HCT116 (cell line): ENCODE data around the gene CCR5AS.

ENCODE experiments used
- ATAC-seq: fragments of 200-7000 bp; cut with Tn5 transposase; 2 replicates; pipeline ENCODE4 v1.9.1; 2020; ENCODE audit warnings: mild to moderate bottlenecking, moderate library complexity
- BruUV-seq: library from RNA; stranded (reverse); fragments of 400-500 nt; replicated peaks from 2 replicates; lab custom pipeline; 2021; lab: Mats Ljungman, UMichigan
- CTCF ChIA-PET: fragments of 300-600 bp; sonication (Branson Sonifier 250); formaldehyde crosslinking; loops from one replicate; lab custom pipeline; 2021; ENCODE audit warnings: antibody characterized with exemption; lab: Charles Lee
- POLR2A ChIA-PET: fragments of 300-600, 350-600 bp; sonication (Branson Sonifier 250); formaldehyde crosslinking; loops from one replicate; lab custom pipeline; 2021; ENCODE audit warnings: antibody characterized with exemption; lab: Charles Lee
- RAD21 ChIA-PET, 2 experiments: fragments of 300-600 bp; sonication (Branson Sonifier 250); formaldehyde crosslinking; loops; one replicate each; lab custom pipeline; 2023; ENCODE audit warnings: low total read pairs in 2 of 2; ENCODE audit not compliant: uncharacterized antibody in 2 of 2, unreplicated experiment in 2 of 2, low non-redundant PET in 1 of 2; lab: Charles Lee
- DNase-seq: peaks from one replicate; pipeline ENCODE4 v3.0.0-alpha.2; 2010; ENCODE audit warnings: low read depth, low spot score
- H2AFZ ChIP-seq: fragments of 200-600 bp; shearing (Covaris generic), sonication (generic); 2 replicates; pipeline ENCODE4 v1.6.1; 2017; ENCODE audit warnings: low read depth, mixed run types, mixed read lengths, antibody characterized with exemption, low read length; ENCODE audit not compliant: poor library complexity, severe bottlenecking
- H3K27ac ChIP-seq: 2 replicates; pipeline ENCODE4 v1.5.1; 2012; ENCODE audit warnings: low read depth, low read length
- H3K27me3 ChIP-seq: fragments of 200-600 bp; sonication (generic); 2 replicates; pipeline ENCODE4 v1.6.1; 2016; ENCODE audit warnings: mixed run types, low read length, mixed read lengths; ENCODE audit not compliant: insufficient read depth
- H3K36me3 ChIP-seq, 2 experiments: fragments of 200-500 bp in 1 of 2; fragments of 200-600 bp in 1 of 2; sonication (Bioruptor generic) in 1 of 2; sonication (generic) in 1 of 2; 2 replicates each; pipeline versions ENCODE4 v1.5.1 to v1.6.1; 2014 to 2016; ENCODE audit warnings: low read length in 2 of 2, inconsistent platforms in 1 of 2, mixed read lengths in 1 of 2, mixed run types in 1 of 2; ENCODE audit not compliant: insufficient read depth in 2 of 2, control insufficient read depth in 1 of 2
- H3K4me1 ChIP-seq, 2 experiments: fragments of 200-600 bp in 1 of 2; sonication (generic) in 1 of 2; 2 replicates each; pipeline versions ENCODE4 v1.5.1 to v1.6.1; 2012 to 2017; ENCODE audit warnings: low read length in 2 of 2, inconsistent platforms in 1 of 2, mild to moderate bottlenecking in 1 of 2, mixed read lengths in 1 of 2, mixed run types in 1 of 2, moderate library complexity in 1 of 2; ENCODE audit not compliant: insufficient read depth in 2 of 2, control insufficient read depth in 1 of 2
- H3K4me2 ChIP-seq: fragments of 200-600 bp; sonication (generic); 2 replicates; pipeline ENCODE4 v1.6.1; 2017; ENCODE audit warnings: mixed run types, low read length, mixed read lengths
- H3K4me3 ChIP-seq, 2 experiments: fragments of 200-600 bp in 1 of 2; sonication (generic) in 1 of 2; replicated peaks in 1 of 2; 2 replicates each; pipeline ENCODE4 v1.5.1; 2011 to 2016; ENCODE audit warnings: low read length in 2 of 2, control low read depth in 1 of 2, low read depth in 1 of 2, mild to moderate bottlenecking in 1 of 2, mixed read lengths in 1 of 2, mixed run types in 1 of 2
- H3K79me2 ChIP-seq: fragments of 200-600 bp; sonication (generic); 2 replicates; pipeline ENCODE4 v1.6.1; 2017; ENCODE audit warnings: mild to moderate bottlenecking, mixed run types, low read length, moderate library complexity, mixed read lengths; ENCODE audit not compliant: insufficient read depth
- H3K9ac ChIP-seq: fragments of 200-600 bp; sonication (generic); 2 replicates; pipeline ENCODE4 v1.6.1; 2016; ENCODE audit warnings: low read length, mixed read lengths
- H3K9me2 ChIP-seq: fragments of 200-600 bp; sonication (generic), shearing (Covaris generic); 2 replicates; pipeline ENCODE4 v1.6.1; 2017; ENCODE audit warnings: mixed run types, mild to moderate bottlenecking, moderate library complexity; ENCODE audit not compliant: insufficient read depth
- H3K9me3 ChIP-seq, 2 experiments: fragments of 200-500 bp in 1 of 2; fragments of 200-600 bp in 1 of 2; sonication (Bioruptor generic) in 1 of 2; sonication (generic) in 1 of 2; 2 replicates each; pipeline ENCODE4 v1.6.1; 2014 to 2017; ENCODE audit warnings: low read length in 2 of 2, mixed read lengths in 2 of 2, inconsistent platforms in 1 of 2, low read depth in 1 of 2, mild to moderate bottlenecking in 1 of 2, mixed run types in 1 of 2, moderate library complexity in 1 of 2; ENCODE audit not compliant: control insufficient read depth in 1 of 2, insufficient read depth in 1 of 2
- H4K20me1 ChIP-seq: fragments of 200-600 bp; sonication (generic), shearing (Covaris generic); 2 replicates; pipeline ENCODE4 v1.6.1; 2017; ENCODE audit warnings: mixed run types, mild to moderate bottlenecking, moderate library complexity; ENCODE audit not compliant: insufficient read depth
- CEBPB ChIP-seq: IDR thresholded peaks from 2 replicates; pipeline ENCODE4 v1.6.1; 2012; ENCODE audit warnings: low read depth
- EGR1 ChIP-seq: IDR thresholded peaks from 2 replicates; pipeline ENCODE4 v1.6.1; 2012; ENCODE audit warnings: low read depth
- ELF1 ChIP-seq: IDR thresholded peaks from 2 replicates; pipeline ENCODE4 v1.6.1; 2012; ENCODE audit warnings: low read depth, borderline replicate concordance
- EZH2 ChIP-seq: fragments of 200-600 bp; sonication (generic); IDR thresholded peaks from 2 replicates; pipeline ENCODE4 v1.6.1; 2017; ENCODE audit warnings: antibody characterized with exemption, mixed run types
- EZH2phosphoT487 ChIP-seq: fragments of 200-600 bp; IDR thresholded peaks from 2 replicates; pipeline ENCODE4 v1.6.1; 2018; ENCODE audit warnings: antibody characterized with exemption, borderline replicate concordance
- FOSL1 ChIP-seq: IDR thresholded peaks from 2 replicates; pipeline ENCODE4 v1.6.1; 2012; ENCODE audit warnings: low read depth
- JUND ChIP-seq: IDR thresholded peaks from 2 replicates; pipeline ENCODE4 v1.6.1; 2012
- POLR2A ChIP-seq: IDR thresholded peaks from 2 replicates; pipeline ENCODE4 v1.7.0; 2011; ENCODE audit warnings: borderline replicate concordance; ENCODE audit not compliant: insufficient read depth, insufficient read length; ENCODE audit errors: extremely low read depth
- SIN3A ChIP-seq: IDR thresholded peaks from 2 replicates; pipeline ENCODE4 v1.6.1; 2012; ENCODE audit warnings: low read depth
- SP1 ChIP-seq: IDR thresholded peaks from 2 replicates; pipeline ENCODE4 v1.6.1; 2012; ENCODE audit warnings: low read depth
- SRF ChIP-seq: IDR thresholded peaks from 2 replicates; pipeline ENCODE4 v1.6.1; 2012; ENCODE audit warnings: low read depth
- TCF7L2 ChIP-seq: IDR thresholded peaks from 2 replicates; pipeline ENCODE4 v1.7.0; 2011; ENCODE audit warnings: borderline replicate concordance, inconsistent platforms; ENCODE audit not compliant: insufficient read depth, insufficient read length; ENCODE audit errors: extremely low read depth
- YY1 ChIP-seq: IDR thresholded peaks from 2 replicates; pipeline ENCODE4 v1.6.1; 2011; ENCODE audit warnings: low read length, low read depth, moderate library complexity, mild to moderate bottlenecking; ENCODE audit not compliant: insufficient replicate concordance; ENCODE audit errors: extremely low read depth
- ZFX ChIP-seq: fragments of 450-650 bp; IDR thresholded peaks from 2 replicates; pipeline ENCODE4 v1.6.1; 2017
- ZNF274 ChIP-seq: fragments of 200-500 bp; sonication (Bioruptor generic); IDR thresholded peaks from 2 replicates; pipeline ENCODE4 v1.6.1; 2014; ENCODE audit warnings: mild to moderate bottlenecking, low read depth, low read length, inconsistent platforms
- intact Hi-C: fragments of 100-400 bp; cut with micrococcal nuclease; formaldehyde crosslinking; loops from 2 replicates; pipeline ENCODE4 v1.10.0; 2022
- TF ChIP-seq, protein P1 (sequence below): IDR thresholded peaks from 2 replicates; pipeline ENCODE4 v1.6.1; 2012
- TF ChIP-seq, protein P2 (sequence below): IDR thresholded peaks from 2 replicates; pipeline ENCODE4 v1.6.1; 2011; ENCODE audit warnings: mild to moderate bottlenecking, low read length, moderate library complexity; ENCODE audit not compliant: insufficient replicate concordance; ENCODE audit errors: extremely low read depth
- TF ChIP-seq, protein P3 (sequence below): IDR thresholded peaks from 2 replicates; pipeline ENCODE4 v1.6.1; 2012; ENCODE audit warnings: low read depth
- TF ChIP-seq, protein P4 (sequence below), 3 experiments: fragments of 200-600 bp in 1 of 3; sonication (generic) in 1 of 3; IDR thresholded peaks in 2 of 3; conservative IDR thresholded peaks in 1 of 3; 2 replicates each; pipeline ENCODE4 v1.5.1; 2012 to 2017; ENCODE audit warnings: low read depth in 2 of 3, low read length in 2 of 3, antibody characterized with exemption in 1 of 3, borderline replicate concordance in 1 of 3, control low read depth in 1 of 3, mild to moderate bottlenecking in 1 of 3, mixed read lengths in 1 of 3, mixed run types in 1 of 3, moderate library complexity in 1 of 3; ENCODE audit not compliant: insufficient read depth in 1 of 3

CCR5AS gene

DNA sequence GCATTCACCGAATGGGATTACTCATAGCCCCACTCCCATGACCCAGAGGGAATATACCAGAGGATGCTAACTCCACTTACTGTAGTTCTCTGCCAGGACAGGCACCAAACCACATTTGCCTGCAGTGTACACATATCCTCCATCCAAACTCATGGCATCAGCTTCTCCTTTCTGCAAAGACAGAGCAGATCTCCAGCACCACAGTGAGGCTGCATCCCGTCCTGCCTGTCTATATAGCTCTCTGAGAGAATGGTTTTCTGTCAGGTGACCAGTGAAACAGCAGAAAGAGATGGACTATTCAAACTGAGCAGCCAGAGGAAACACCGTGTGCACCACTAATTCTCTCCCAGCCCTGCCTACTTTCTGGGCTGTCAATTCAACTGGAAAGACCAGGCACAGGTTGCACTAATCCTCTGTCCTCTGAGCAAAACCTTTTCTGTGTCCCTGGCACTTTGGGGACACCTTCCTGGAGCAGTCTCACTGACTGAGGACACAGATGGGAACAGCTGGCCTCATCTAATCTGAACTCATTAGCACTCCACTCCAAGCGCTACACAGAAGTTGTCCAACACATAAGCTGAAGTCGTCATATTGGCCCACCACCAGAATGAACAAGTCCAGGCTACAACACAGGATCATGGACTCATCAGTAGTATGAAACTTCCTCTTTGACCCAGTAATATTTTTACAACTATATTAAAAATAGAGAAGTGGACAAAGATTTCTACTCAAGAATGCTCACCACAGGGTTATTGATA lies 40.5 kb upstream of the CCR5AS start:
- no peak overlapping the region for H3K4me2 ChIP-seq
- TF ChIP-seq SRF (no peak), SP1 (no peak), ZFX (no peak), TCF7L2 (no peak), ZNF274 (no peak), ELF1 (no peak), POLR2A (no peak), FOSL1 (no peak), YY1 (no peak), EZH2phosphoT487 (no peak), CEBPB (no peak), EZH2 (no peak), JUND (no peak), SIN3A (no peak), EGR1 (no peak)
- TF ChIP-seq, protein P1, sequence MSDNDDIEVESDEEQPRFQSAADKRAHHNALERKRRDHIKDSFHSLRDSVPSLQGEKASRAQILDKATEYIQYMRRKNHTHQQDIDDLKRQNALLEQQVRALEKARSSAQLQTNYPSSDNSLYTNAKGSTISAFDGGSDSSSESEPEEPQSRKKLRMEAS = no peak
- TF ChIP-seq, protein P2, sequence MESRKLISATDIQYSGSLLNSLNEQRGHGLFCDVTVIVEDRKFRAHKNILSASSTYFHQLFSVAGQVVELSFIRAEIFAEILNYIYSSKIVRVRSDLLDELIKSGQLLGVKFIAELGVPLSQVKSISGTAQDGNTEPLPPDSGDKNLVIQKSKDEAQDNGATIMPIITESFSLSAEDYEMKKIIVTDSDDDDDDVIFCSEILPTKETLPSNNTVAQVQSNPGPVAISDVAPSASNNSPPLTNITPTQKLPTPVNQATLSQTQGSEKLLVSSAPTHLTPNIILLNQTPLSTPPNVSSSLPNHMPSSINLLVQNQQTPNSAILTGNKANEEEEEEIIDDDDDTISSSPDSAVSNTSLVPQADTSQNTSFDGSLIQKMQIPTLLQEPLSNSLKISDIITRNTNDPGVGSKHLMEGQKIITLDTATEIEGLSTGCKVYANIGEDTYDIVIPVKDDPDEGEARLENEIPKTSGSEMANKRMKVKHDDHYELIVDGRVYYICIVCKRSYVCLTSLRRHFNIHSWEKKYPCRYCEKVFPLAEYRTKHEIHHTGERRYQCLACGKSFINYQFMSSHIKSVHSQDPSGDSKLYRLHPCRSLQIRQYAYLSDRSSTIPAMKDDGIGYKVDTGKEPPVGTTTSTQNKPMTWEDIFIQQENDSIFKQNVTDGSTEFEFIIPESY = no peak
- TF ChIP-seq, protein P3, sequence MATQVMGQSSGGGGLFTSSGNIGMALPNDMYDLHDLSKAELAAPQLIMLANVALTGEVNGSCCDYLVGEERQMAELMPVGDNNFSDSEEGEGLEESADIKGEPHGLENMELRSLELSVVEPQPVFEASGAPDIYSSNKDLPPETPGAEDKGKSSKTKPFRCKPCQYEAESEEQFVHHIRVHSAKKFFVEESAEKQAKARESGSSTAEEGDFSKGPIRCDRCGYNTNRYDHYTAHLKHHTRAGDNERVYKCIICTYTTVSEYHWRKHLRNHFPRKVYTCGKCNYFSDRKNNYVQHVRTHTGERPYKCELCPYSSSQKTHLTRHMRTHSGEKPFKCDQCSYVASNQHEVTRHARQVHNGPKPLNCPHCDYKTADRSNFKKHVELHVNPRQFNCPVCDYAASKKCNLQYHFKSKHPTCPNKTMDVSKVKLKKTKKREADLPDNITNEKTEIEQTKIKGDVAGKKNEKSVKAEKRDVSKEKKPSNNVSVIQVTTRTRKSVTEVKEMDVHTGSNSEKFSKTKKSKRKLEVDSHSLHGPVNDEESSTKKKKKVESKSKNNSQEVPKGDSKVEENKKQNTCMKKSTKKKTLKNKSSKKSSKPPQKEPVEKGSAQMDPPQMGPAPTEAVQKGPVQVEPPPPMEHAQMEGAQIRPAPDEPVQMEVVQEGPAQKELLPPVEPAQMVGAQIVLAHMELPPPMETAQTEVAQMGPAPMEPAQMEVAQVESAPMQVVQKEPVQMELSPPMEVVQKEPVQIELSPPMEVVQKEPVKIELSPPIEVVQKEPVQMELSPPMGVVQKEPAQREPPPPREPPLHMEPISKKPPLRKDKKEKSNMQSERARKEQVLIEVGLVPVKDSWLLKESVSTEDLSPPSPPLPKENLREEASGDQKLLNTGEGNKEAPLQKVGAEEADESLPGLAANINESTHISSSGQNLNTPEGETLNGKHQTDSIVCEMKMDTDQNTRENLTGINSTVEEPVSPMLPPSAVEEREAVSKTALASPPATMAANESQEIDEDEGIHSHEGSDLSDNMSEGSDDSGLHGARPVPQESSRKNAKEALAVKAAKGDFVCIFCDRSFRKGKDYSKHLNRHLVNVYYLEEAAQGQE = no peak
- TF ChIP-seq, protein P4, sequence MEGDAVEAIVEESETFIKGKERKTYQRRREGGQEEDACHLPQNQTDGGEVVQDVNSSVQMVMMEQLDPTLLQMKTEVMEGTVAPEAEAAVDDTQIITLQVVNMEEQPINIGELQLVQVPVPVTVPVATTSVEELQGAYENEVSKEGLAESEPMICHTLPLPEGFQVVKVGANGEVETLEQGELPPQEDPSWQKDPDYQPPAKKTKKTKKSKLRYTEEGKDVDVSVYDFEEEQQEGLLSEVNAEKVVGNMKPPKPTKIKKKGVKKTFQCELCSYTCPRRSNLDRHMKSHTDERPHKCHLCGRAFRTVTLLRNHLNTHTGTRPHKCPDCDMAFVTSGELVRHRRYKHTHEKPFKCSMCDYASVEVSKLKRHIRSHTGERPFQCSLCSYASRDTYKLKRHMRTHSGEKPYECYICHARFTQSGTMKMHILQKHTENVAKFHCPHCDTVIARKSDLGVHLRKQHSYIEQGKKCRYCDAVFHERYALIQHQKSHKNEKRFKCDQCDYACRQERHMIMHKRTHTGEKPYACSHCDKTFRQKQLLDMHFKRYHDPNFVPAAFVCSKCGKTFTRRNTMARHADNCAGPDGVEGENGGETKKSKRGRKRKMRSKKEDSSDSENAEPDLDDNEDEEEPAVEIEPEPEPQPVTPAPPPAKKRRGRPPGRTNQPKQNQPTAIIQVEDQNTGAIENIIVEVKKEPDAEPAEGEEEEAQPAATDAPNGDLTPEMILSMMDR (IDR thresholded peaks at IDR 0.05 in 2 of 3, conservative IDR thresholded peaks at IDR 0.05 in 1 of 3; ENCODE audit: borderline replicate concordance in 1 of 3, insufficient read depth in 1 of 3, low read depth in 2 of 3, low read length in 2 of 3) = no peak
- H3K9me3 ChIP-seq = no peaks in the 10 kb centered on the region
- no peak overlapping the region for H3K27ac ChIP-seq
- ATAC-seq (no peak), DNase-seq (no peak)
- H3K4me1 ChIP-seq = no peaks in the 10 kb centered on the region
- no peak overlapping the region for H3K9ac ChIP-seq
- H3K9me2 ChIP-seq = no peaks in the 10 kb centered on the region
- no peak overlapping the region for H3K4me3 ChIP-seq
- H3K79me2 ChIP-seq = no peaks in the 10 kb centered on the region
- BruUV-seq = no TSS peak
- H2AFZ ChIP-seq = no peak overlapping the region
- ChIA-PET CTCF (no interaction called here), POLR2A (no interaction called here), RAD21 (no interaction called here)
- H3K27me3 ChIP-seq = peaks cover 13% of the 10 kb centered on the region; the same call in 1 of the 2 replicates
- H3K36me3 ChIP-seq = no peaks in the 10 kb centered on the region
- intact Hi-C loops = no loop called here
- no peaks in the 10 kb centered on the region for H4K20me1 ChIP-seq
